GM13977 (cell line): ENCODE measurements around the gene FGD3.
"Not testable (repeated sequence)": the region's sequence is repeated elsewhere in the genome, so short reads cannot be mapped to it uniquely, and the experiment has no call there.

Experiments used
- DNase-seq: peaks from one replicate; pipeline ENCODE4 v3.0.0; 2012; ENCODE audit warnings: low spot score
- CTCF ChIP-seq: IDR thresholded peaks from 2 replicates; pipeline ENCODE4 v1.5.1; 2012; ENCODE audit warnings: mild to moderate bottlenecking, control low read depth; ENCODE audit not compliant: insufficient read depth; ENCODE audit errors: extremely low read depth, missing control alignments
- in situ Hi-C: fragments of 300-500 bp; cut with MboI; formaldehyde crosslinking; loops from one replicate; pipeline ENCODE4 v1.12.0; 2022; ENCODE audit warnings: low sequenced_read_pairs, low pct_unique_long_range_greater_than_20kb, mixed read lengths, inconsistent platforms; ENCODE audit not compliant: unreplicated experiment

FGD3 gene

GRCh38 chr9:93012963-93013855 lies 65.9 kb downstream of the FGD3 start:
- DNase-seq = no peak
- no peak for TF ChIP-seq CTCF
- in situ Hi-C loops = no loop called here

GRCh38 chr9:93013856-93014582 lies 66.7 kb downstream of the FGD3 start:
- TF ChIP-seq CTCF = no peak
- DNase-seq = no peak
- in situ Hi-C loops = no loop called here

- DNase-seq, in situ Hi-C loops: not testable (repeated sequence)
Measured at GRCh38 chr9:93015190-93015589, 67.9 kb downstream of the FGD3 start.

GRCh38 chr9:93017621-93018020 lies 70.3 kb downstream of the FGD3 start:
- DNase-seq = no peak
- in situ Hi-C loops = no loop called here
- no peak for TF ChIP-seq CTCF

GRCh38 chr9:93020151-93020550 lies 72.8 kb downstream of the FGD3 start:
- TF ChIP-seq CTCF = no peak
- DNase-seq = no peak
- in situ Hi-C loops = no loop called here

- DNase-seq = no peak
- in situ Hi-C loops = no loop called here
- peak; percentile 6 for TF ChIP-seq CTCF
Measured at GRCh38 chr9:93020771-93021670, 73.7 kb downstream of the FGD3 start.
